Kidney (tissue), 14 donors: Measurements from ENCODE around the gene ALDH1A3. TPM values are rescaled to one million over a fixed set of nuclear protein-coding genes. Genes with fewer than 3 reads are reported as not detected.
A peak's percentile ranks its signal among the peaks of the same experiment; 100 is the strongest.

Experiments used
- DNase-seq, 5 donors: peaks; one replicate each; pipeline ENCODE4 v3.0.0-alpha.2; 2013 to 2020
- FAIRE-seq: peaks from 2 replicates; lab custom pipeline; 2012; peaks lifted over from hg19 to GRCh38; lab: Jason Lieb, UNC
- H3K27ac ChIP-seq, 2 donors: one replicate each; pipeline ENCODE4 v1.7.0; 2013; ENCODE audit warnings: low read depth in 2 of 2, low read length in 2 of 2, inconsistent platforms in 1 of 2
- H3K27me3 ChIP-seq: one replicate; pipeline ENCODE4 v1.7.1; 2013; ENCODE audit warnings: low read length, inconsistent platforms; ENCODE audit not compliant: control insufficient read depth, insufficient read depth
- H3K36me3 ChIP-seq, 3 donors: one replicate each; pipeline versions ENCODE4 v1.7.0 to v1.7.1; 2013; ENCODE audit warnings: low read length in 3 of 3, control low read depth in 1 of 3, inconsistent platforms in 1 of 3; ENCODE audit not compliant: insufficient read depth in 3 of 3, control insufficient read depth in 2 of 3
- H3K4me1 ChIP-seq, 3 donors: one replicate each; pipeline versions ENCODE4 v1.7.0 to v1.7.1; 2013; ENCODE audit warnings: low read length in 3 of 3, inconsistent platforms in 1 of 3, low read depth in 1 of 3; ENCODE audit not compliant: control insufficient read depth in 2 of 3, insufficient read depth in 2 of 3
- H3K4me3 ChIP-seq, 3 donors: one replicate each; pipeline versions ENCODE4 v1.7.0 to v1.8.1; 2013; ENCODE audit warnings: low read length in 3 of 3, control low read depth in 1 of 3, inconsistent platforms in 1 of 3
- H3K9ac ChIP-seq, 3 donors: one replicate each; pipeline versions ENCODE4 v1.7.0 to v1.7.1; 2013; ENCODE audit warnings: low read length in 3 of 3, control low read depth in 1 of 3, inconsistent platforms in 1 of 3
- H3K9me3 ChIP-seq, 3 donors: one replicate each; pipeline versions ENCODE4 v1.7.0 to v1.7.1; 2013; ENCODE audit warnings: low read length in 3 of 3, control low read depth in 1 of 3, inconsistent platforms in 1 of 3; ENCODE audit not compliant: control insufficient read depth in 2 of 3, insufficient read depth in 1 of 3
- intact Hi-C: fragments of 100-400 bp; cut with DNase I; formaldehyde crosslinking; loops from one replicate; pipeline ENCODE4 v1.11.1; 2022
- polyA plus RNA-seq: library from polyadenylated mRNA; stranded (reverse); fragments of 350-450 nt; fragmentation: Illumina TruSeq; extraction: RNeasy Lipid Tissue Mini Kit (QIAGEN cat#74804); gene quantifications from one replicate; pipeline ENCODE4 v1.2.3, GENCODE V29; 2014; ENCODE audit warnings: low read depth, low replicate concordance; ENCODE audit not compliant: insufficient read depth
- total RNA-seq: library from RNA; stranded (reverse); fragmentation: NEBNext Ultra II Directional; extraction: Animal tissue kit (Norgen Biotek cat#: 25700); gene quantifications from one replicate; pipeline ENCODE4 v1.2.1, GENCODE V29; 2021
- TF ChIP-seq, protein P1 (sequence below): IDR thresholded peaks from 3 replicates; pipeline ENCODE4 v1.5.1; 2012; ENCODE audit warnings: mild to moderate bottlenecking, moderate library complexity, borderline replicate concordance; ENCODE audit not compliant: insufficient read depth; ENCODE audit errors: extremely low read depth
- donor health status: control.
- donor health status: control.
- donor health status: control.
- donor health status: control.
- donor health status: control.
- donor health status: DM: yes; HTN: yes; CAD: no.
- donor health status: Normal renal cell carcinoma (clear cell type).

Gene ALDH1A3
- total and polyA plus RNA-seq, 2 donors from 2014 or later: 5.4 to 19.6 TPM

DNA sequence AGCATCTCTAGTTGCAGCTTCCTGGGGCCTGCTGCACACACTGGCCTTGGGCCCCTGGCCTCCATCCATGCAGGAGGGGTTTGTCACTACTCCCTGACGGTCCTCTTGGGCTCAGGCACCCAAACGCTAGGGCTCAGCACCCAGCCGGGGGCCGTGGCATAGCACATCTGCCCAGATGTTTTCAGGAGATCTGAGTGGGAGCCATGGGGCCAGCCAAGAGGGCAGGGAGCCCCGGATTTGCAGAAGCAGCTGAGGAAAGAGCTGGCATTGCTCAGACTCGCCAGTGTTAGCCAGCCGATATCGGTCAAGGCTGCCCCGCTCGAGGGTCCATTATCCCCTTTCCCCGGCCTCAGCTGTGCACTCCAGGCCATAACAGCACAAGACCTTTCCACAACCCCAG lies 1.5 kb upstream of the ALDH1A3 start:
- Histone ChIP-seq H3K4me1 (no peaks in the 10 kb centered on the region), H3K27me3 (peaks cover 12% of the 10 kb centered on the region), H3K36me3 (no peaks in the 10 kb centered on the region), H3K9ac (no peak overlapping the region), H3K27ac (no peak overlapping the region), H3K9me3 (no peaks in the 10 kb centered on the region), H3K4me3 (no peak overlapping the region)
- intact Hi-C loops: loop anchor here (10.0 kb wide), 1 partner anchor 243 kb away; no protein-coding TSS in a partner anchor
- DNase-seq (no peak), FAIRE-seq (no peak)
- TF ChIP-seq, protein P1, sequence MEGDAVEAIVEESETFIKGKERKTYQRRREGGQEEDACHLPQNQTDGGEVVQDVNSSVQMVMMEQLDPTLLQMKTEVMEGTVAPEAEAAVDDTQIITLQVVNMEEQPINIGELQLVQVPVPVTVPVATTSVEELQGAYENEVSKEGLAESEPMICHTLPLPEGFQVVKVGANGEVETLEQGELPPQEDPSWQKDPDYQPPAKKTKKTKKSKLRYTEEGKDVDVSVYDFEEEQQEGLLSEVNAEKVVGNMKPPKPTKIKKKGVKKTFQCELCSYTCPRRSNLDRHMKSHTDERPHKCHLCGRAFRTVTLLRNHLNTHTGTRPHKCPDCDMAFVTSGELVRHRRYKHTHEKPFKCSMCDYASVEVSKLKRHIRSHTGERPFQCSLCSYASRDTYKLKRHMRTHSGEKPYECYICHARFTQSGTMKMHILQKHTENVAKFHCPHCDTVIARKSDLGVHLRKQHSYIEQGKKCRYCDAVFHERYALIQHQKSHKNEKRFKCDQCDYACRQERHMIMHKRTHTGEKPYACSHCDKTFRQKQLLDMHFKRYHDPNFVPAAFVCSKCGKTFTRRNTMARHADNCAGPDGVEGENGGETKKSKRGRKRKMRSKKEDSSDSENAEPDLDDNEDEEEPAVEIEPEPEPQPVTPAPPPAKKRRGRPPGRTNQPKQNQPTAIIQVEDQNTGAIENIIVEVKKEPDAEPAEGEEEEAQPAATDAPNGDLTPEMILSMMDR: no peak

DNA sequence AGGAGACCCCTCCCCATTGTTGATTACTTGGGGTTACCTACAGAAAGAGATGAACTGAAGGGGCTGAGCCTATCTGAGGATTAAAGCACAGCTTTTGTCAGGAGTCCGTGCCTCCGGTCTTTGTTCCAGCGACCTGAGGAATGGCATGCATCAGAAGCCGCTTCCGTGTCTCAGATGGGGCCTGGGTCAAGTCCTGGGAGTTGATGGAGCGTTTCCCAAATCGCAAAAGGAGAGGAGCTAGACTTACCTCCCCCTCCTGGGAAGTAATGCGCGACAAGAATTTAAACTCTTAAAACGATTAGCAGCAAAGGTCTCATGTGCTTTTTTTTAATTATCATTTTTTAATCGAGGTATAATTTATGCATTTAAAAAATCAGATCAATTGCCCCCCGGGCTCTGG lies 983 bp upstream of the ALDH1A3 start:
- Histone ChIP-seq H3K27ac (no peak overlapping the region), H3K9me3 (no peaks in the 10 kb centered on the region), H3K9ac (no peak overlapping the region), H3K36me3 (no peaks in the 10 kb centered on the region), H3K27me3 (peaks cover 12% of the 10 kb centered on the region), H3K4me1 (no peaks in the 10 kb centered on the region), H3K4me3 (no peak overlapping the region)
- no peak for FAIRE-seq
- TF ChIP-seq, protein P1: no peak
- DNase-seq: peak in 3 of 5 donors; percentile 35 to 56 (median 51)
- intact Hi-C loops: loop anchor here (10.0 kb wide), 1 partner anchor 244 kb away; no protein-coding TSS in a partner anchor

DNA sequence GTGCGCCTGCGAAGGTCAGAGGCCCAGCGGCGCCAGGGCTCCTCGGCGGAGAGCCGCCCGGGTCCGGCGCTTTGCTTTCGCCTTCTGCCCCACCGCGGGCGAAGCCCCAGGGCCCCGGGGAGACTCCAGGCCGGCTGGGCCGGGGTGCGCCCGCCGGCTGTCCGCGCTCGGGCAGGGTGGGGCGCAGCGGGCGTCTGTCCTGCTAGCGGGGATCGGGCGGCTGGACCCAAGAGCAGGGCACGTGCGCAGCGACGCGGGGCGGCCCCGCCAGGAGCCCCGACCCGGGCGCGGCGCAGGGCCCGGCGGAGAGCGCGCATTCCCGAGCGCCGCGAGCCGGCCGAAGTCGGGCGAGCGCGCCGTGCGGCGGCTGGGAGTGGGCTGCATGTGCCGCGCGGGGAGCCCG lies 569 bp upstream of the ALDH1A3 start:
- TF ChIP-seq, protein P1: no peak
- H3K27me3 ChIP-seq: peaks cover 12% of the 10 kb centered on the region
- H3K27ac ChIP-seq: no peak overlapping the region
- no peaks in the 10 kb centered on the region for H3K4me1 ChIP-seq
- H3K4me3 ChIP-seq: no peak overlapping the region
- H3K9ac ChIP-seq: no peak overlapping the region
- H3K9me3 ChIP-seq: no peaks in the 10 kb centered on the region
- FAIRE-seq: no peak
- peak in 1 of 5 donors; percentile 43 for DNase-seq
- intact Hi-C loops: loop anchor here (10.0 kb wide), 1 partner anchor 244 kb away; no protein-coding TSS in a partner anchor
- no peaks in the 10 kb centered on the region for H3K36me3 ChIP-seq
